Measurements from ENCODE around the gene AGPAT1.

GRCh38 chr6:32188381-32189068 lies 12.6 kb upstream of the AGPAT1 start:
- TF ChIP-seq POLR2AphosphoS5 (IDR thresholded peaks at IDR 0.05; ENCODE audit: low read depth, low read length) (no peak), POLR2A (IDR thresholded peaks at IDR 0.05; ENCODE audit: low read depth, low read length) (no peak)

Data from GM12892 (cell line).